Urinary bladder (tissue), 4 donors: ENCODE results near the gene HCN4. TPM values are rescaled to one million over a fixed set of nuclear protein-coding genes. Genes with fewer than 3 reads are reported as not detected.
"Not testable (repeated sequence)": the region's sequence is repeated elsewhere in the genome, so short reads cannot be mapped to it uniquely, and the experiment has no call there.

ENCODE experiments used
- DNase-seq: peaks from one replicate; pipeline ENCODE4 v3.0.0-alpha.2; 2015; ENCODE audit errors: extremely low spot score
- H3K27ac ChIP-seq: one replicate; pipeline ENCODE4 v1.5.1; 2013; ENCODE audit warnings: low read depth, mild to moderate bottlenecking, moderate library complexity
- H3K36me3 ChIP-seq: one replicate; pipeline ENCODE4 v1.6.1; 2013; ENCODE audit warnings: mild to moderate bottlenecking, moderate library complexity; ENCODE audit not compliant: insufficient read depth
- H3K4me1 ChIP-seq: one replicate; pipeline ENCODE4 v1.6.1; 2013; ENCODE audit warnings: mild to moderate bottlenecking, moderate library complexity; ENCODE audit not compliant: insufficient read depth
- H3K4me3 ChIP-seq: one replicate; pipeline ENCODE4 v1.5.1; 2013; ENCODE audit warnings: low read depth, low read length
- WGBS: extraction: QIAGEN DNeasy Blood & Tissue Kit; methylation state at CpG from one replicate; pipeline ENCODE4 v1.1.7; 2013; 5-methylcytosine and 5-hydroxymethylcytosine counted together
- polyA plus RNA-seq: library from polyadenylated mRNA; stranded (reverse); fragments of 200-250 nt; gene quantifications from one replicate; pipeline ENCODE4 v1.2.3, GENCODE V29; 2013
- total RNA-seq: library from RNA; depleted of rRNA; stranded (reverse); fragments of >200 nt; gene quantifications from one replicate; pipeline ENCODE4 v1.2.3, GENCODE V29; 2014
- donor health status: healthy with polysubstance abuse.
- donor health status: healthy.

HCN4 gene
- total RNA-seq (not detected), polyA plus RNA-seq (not detected)

DNA sequence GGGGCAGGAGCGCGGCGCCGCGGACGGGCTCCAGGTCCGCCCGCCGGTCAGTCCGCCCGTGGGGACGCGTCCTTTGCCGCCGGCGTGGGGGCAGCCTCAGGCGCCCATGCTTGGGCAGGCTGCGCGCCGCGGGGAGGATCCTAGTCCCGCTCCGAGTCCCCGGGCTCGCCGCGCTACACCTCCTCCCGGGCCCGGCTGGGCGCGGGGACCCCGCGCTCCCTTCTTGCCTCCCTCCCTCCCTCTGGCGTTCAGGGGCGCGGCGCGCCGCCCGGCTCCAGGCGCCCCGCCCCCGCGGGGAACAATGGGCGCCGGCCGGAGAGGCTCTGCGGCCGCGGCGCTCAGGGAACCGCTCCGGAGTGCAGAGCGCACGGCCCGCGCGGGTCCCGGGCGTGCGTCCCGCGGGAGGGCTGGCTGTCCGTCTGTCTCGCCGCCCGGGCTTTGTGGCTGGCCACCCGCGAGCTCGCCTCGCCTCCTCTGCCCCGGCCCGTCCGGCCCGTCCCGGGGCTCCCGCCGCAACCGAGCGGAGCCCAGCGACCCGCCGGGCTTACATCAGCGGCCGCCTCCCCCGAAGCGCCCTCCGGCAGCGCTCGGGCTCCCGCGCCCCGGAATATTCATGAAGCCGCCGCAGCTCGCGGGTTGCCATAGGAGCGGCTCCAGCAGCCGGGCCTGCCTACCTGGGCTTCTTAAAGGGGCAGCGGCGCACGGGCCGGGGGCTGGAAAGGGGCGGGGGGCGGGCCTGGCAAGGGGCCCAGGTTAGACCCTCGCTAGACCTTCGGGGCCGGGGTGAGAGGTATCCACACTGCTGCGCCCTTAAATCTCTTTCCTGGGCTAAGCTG lies at the start of gene HCN4:
Gene HCN4 (minus strand): TSS at position 658 of the 836 bp plus-strand sequence. CDS start 688 bp downstream, outside the sequence.
- under 1% methylated on average over 109 of the region's 109 CpGs for WGBS
- H3K4me1 ChIP-seq = peaks cover 2% of the 10 kb centered on the region
- H3K27ac ChIP-seq = no peak within 1 kb of the TSS
- H3K36me3 ChIP-seq = no peaks in the 10 kb centered on the region
- H3K4me3 ChIP-seq = peak within 1 kb of the TSS; percentile 45
- no peak for DNase-seq

DNA sequence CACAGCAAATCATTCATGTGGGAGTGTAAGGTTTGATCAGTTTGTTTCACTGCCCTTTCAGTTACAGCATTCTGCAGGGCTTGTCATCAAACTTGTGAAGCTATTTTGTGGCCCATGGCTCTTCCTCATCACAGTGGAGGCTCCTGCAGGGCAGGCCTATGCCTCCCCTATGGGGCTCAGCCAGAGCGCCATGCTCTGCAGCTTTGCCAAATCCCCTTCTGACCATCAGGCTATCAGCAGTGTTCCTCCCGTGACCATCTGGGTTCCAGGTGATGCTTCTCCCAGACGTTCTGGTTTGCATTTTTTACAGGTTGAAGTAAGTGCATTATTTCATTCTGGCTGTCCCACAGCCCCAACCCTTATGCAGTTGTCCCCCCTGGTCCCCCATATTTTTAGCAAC lies 46.1 kb upstream of the HCN4 start:
- WGBS = 69% methylated on average over 3 of the region's 3 CpGs
- no peak overlapping the region for H3K4me3 ChIP-seq
- DNase-seq = no peak
- no peak overlapping the region for H3K27ac ChIP-seq
- H3K36me3 ChIP-seq = no peaks in the 10 kb centered on the region
- H3K4me1 ChIP-seq = no peaks in the 10 kb centered on the region

DNA sequence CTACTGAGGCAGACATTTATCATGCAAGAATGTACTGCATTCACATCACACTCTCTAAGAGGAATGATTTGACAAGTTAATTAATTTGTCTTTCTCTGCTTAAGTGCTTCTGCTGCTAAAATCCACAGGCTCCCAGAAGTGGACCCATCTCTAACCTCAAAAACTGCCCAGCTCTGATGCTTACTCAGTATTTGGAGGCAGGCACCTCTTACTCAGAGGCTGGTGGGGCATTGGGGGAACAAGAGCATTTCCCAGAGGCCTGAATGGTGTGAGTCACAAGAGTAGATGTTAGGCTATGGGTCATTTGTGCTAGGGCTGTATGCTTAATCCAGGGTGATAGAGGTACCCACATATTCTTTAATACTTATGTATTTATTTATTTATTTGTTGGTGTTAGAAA lies 34.4 kb upstream of the HCN4 start:
- H3K27ac ChIP-seq = no peak overlapping the region
- no peaks in the 10 kb centered on the region for H3K36me3 ChIP-seq
- no peaks in the 10 kb centered on the region for H3K4me1 ChIP-seq
- DNase-seq = no peak
- H3K4me3 ChIP-seq = no peak overlapping the region

DNA sequence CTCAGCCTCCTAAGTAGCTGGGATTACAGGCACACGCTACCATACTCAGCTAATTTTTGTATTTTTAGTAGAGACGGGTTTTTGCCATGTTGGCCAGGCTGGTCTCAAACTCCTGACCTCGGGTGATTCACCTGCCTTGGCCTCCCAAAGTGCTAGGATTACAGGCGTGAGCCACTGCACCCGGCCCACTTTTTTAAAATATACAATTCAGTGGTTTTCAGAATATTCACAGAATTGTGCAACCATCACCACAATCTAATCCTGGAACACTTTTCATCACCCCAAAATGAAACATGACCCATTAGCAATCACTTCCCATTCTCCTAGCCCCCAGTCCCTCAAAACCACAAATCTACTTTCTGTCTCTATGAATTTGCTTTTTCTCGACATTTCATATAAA lies 31.5 kb upstream of the HCN4 start:
- not testable (repeated sequence) for DNase-seq, H3K4me1 ChIP-seq, H3K4me3 ChIP-seq, H3K36me3 ChIP-seq, H3K27ac ChIP-seq
- 81% methylated on average over 6 of the region's 6 CpGs for WGBS

DNA sequence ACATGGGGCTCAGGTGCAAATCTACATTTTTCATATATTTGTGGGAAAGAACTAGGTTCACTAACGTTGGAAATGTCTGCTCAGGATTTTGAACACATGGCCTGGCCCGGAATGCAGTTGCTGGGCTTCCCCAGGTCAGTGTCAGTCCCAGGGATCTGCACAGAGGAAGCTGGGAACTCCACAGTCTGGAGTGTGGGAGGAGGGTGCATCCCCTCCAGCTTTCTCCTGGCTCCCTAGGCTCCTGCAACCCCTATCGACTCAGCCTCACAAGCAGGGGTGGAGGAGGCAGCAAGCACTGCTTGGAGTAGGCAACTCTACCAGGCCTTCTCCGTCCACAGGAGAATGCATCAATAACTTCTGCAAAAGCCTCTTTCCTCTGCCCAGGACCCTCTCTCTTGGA lies 30.1 kb upstream of the HCN4 start:
- DNase-seq = no peak
- Histone ChIP-seq H3K27ac (no peak overlapping the region), H3K36me3 (no peaks in the 10 kb centered on the region), H3K4me1 (no peaks in the 10 kb centered on the region), H3K4me3 (no peak overlapping the region)
- 75% methylated on average over 4 of the region's 4 CpGs for WGBS

DNA sequence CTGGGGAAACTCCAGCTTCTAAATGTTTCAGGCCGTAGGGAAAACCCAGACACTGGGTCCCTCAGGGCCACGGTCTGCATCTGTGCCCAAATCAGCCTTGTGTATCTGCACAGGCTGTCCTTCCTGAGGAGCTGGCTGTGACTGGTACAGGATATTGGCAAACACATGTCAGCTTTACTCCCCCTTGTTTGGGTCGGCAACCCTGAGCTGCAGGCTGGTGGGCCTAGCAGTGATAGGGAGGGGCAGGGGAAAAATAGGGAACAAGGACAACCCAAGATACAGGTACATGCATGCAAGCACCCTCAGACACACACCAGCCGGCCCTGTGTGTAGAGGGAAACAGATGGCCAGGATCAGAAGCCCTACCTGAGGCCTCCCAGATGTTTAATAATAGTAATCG lies 28.7 kb upstream of the HCN4 start:
- whole genome bisulfite sequencing = 61% methylated on average over 5 of the region's 5 CpGs
- DNase-seq = no peak
- no peak overlapping the region for H3K4me3 ChIP-seq
- no peaks in the 10 kb centered on the region for H3K4me1 ChIP-seq
- no peaks in the 10 kb centered on the region for H3K36me3 ChIP-seq
- H3K27ac ChIP-seq = no peak overlapping the region

DNA sequence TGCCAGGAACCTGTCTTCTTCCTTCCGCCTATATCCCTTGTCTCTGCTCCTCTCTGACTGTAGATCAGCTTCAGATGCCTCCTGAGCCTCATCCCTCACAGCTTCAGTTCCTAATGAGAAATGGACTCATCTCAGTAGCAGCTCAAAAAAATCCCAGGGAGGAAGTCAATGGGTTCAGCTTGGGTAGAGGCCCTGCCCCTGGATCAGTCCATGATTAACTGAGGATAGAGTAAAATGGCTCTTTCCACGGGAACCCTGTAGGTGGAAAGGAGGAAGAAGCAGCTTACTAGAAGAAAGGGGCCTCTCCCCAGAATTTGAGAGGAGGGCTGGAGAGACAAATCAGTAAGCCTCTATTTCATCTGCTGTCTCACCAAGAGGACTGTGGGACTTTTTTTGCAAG lies 26.9 kb upstream of the HCN4 start:
- H3K4me3 ChIP-seq = no peak overlapping the region
- no peaks in the 10 kb centered on the region for H3K36me3 ChIP-seq
- WGBS = 87% methylated on average over 2 of the region's 2 CpGs

DNA sequence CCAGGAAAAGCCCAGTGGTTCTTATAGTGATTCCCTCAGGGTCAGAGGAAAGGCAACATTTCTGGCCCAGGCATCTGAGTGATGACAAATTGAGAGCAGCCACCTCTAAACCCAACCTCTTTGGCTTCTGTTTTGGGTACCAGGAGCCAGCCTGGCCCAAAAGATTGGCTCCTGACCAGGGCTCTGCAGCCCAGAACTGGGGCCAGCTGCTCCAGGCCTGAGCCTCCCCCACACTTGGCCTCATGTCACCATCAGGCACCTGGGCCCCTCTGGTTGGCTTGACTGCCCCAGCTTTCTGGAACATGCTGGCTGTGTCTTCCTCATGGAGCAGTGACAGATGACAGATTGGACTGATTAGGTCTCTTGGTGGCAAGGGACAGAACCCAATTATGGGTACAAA lies 26.0 kb upstream of the HCN4 start:
- no peak for DNase-seq
- Histone ChIP-seq H3K4me3 (no peak overlapping the region), H3K4me1 (no peaks in the 10 kb centered on the region), H3K36me3 (no peaks in the 10 kb centered on the region), H3K27ac (no peak overlapping the region)

More for the DNA sequence above, 26.9 kb upstream of the HCN4 start:
- Histone ChIP-seq H3K27ac (no peak overlapping the region), H3K4me1 (no peaks in the 10 kb centered on the region)
- DNase-seq = no peak

DNA sequence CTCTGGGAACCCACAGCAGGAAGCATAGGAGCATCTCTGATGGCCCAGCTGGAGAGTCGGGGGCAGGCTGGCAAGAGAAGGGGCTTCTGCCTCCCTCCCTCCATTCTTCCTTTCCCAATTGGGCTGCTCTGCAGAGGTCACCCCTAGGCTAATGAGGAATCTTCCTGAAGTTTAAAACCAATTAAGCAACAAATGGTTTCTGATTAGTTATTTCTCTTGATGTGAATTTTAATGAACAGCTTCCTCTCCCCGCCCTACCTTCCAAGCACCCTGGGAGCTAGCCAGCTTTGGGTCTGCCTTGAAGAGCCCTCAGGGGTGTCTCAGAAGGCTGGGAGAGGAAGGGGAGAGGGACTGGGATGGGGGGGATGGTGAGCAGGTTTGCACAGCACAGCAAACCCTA lies 24.6 kb upstream of the HCN4 start:
- H3K27ac ChIP-seq = no peak overlapping the region
- H3K4me1 ChIP-seq = no peaks in the 10 kb centered on the region
- no peak for DNase-seq
- 71% methylated on average over 2 of the region's 2 CpGs for WGBS
- H3K36me3 ChIP-seq = no peaks in the 10 kb centered on the region
- no peak overlapping the region for H3K4me3 ChIP-seq

DNA sequence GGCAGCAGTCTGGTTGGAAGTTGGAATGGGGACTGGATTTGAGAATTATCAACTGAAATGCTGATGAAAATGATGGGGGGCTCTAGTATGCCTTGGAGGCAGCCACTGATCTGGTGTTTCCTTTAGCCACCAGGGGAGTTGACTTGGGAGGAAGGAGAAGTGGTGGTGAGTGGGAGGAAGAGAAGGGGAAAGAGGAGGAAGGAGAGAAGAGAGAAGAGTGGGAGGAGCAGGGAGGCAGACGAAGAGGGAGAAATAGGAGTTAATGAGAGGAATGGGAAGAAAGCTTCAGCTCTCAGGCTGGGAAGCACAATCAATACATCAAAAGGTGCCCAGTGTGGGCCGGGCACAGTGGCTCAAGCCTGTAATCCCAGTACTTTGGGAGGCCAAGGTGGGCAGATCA lies 23.3 kb upstream of the HCN4 start:
- H3K4me1 ChIP-seq = no peaks in the 10 kb centered on the region
- WGBS = 76% methylated on average over 2 of the region's 2 CpGs
- H3K27ac ChIP-seq = no peak overlapping the region
- no peaks in the 10 kb centered on the region for H3K36me3 ChIP-seq
- no peak for DNase-seq
- H3K4me3 ChIP-seq = no peak overlapping the region

DNA sequence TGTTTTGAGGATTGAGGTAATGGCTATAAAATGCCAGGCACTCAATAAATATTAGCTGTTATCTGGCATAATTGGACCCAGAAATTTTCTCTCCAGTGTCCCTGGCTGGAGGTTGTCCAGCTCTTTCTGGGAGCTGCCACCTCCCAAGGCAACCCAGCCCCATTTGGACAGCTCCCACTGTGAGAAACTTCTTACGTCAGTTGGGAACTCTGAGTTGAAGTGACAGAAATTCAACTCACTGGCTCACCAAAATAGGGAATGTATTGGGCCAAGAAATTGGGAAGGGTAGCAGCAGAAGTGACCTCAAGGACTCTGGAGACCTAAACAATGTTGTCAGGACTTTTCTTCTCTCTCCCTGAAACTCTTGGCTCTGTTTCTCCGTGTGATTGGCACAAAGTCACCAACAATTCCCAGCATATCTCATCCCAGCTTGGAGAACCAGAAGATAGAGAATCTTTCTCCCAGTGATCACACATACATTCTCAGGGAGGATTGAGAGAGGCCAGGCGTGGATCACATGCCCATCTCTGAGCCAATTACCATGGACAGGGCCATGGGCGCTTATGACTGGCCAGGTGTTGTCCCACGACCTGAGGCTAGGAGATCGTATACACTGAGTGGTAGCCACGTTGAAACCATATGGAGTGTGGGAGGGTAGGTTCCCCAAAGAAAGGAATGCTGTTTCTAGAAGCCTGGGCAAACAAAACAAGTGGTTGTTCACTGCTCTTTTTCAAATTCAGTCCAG lies 22.5 kb upstream of the HCN4 start:
- Histone ChIP-seq H3K4me3 (no peak overlapping the region), H3K27ac (no peak overlapping the region), H3K36me3 (no peaks in the 10 kb centered on the region), H3K4me1 (no peaks in the 10 kb centered on the region)
- no peak for DNase-seq
- 63% methylated on average over 7 of the region's 7 CpGs for WGBS

DNA sequence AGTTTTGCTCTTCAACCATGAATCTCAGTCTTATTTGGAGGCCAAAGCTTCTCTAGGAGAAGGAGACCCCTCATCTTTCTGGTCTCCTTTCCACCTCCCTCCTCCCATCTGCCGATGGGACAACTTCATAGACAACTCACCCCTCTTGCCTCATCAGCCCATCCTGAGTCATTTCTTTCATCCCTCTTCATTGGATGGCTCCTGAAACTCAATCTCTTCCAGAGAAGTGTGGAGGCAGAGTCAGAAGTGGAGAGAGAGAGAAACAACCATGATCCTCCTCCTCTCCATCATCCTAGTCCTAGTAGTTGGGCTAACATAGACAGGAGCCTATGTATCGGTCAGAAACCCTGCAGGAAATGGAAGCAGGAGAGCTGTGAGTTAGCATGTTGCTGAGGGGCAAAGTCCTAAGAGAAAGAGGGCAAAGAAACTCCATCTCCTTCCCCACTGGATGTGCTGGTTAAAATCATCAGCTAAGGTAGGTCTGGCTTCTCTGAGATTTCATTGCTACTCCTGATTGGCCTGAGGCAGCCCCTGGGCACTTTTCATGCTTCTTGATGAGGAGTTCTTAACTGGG lies 21.3 kb upstream of the HCN4 start:
- 90% methylated on average over 2 of the region's 2 CpGs for WGBS
- Histone ChIP-seq H3K36me3 (no peaks in the 10 kb centered on the region), H3K4me3 (no peak overlapping the region), H3K4me1 (no peaks in the 10 kb centered on the region), H3K27ac (no peak overlapping the region)
- no peak for DNase-seq

DNA sequence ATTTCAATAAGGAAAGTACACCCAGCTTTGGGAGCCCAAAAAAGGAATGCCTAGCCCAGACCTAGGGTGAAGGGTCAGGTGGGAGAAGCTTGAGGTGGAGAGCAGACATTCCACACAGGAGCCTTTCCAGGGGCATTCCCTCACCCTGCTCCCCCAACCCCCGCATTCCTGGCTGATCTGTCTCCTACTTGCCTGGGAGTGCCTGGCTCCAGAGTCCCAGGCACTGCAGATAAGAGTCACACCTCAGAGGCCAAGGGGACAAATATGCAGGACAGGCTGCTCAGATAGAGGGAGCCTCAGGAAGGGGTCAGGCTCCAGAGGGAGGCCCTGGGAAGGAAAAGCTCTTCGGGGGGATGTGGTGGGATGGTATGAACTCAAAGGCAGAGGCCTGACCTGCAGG lies 20.8 kb upstream of the HCN4 start:
- WGBS = 54% methylated on average over 2 of the region's 2 CpGs
- no peak for DNase-seq
- H3K4me1 ChIP-seq = no peaks in the 10 kb centered on the region
- no peaks in the 10 kb centered on the region for H3K36me3 ChIP-seq
- H3K27ac ChIP-seq = no peak overlapping the region
- H3K4me3 ChIP-seq = no peak overlapping the region

DNA sequence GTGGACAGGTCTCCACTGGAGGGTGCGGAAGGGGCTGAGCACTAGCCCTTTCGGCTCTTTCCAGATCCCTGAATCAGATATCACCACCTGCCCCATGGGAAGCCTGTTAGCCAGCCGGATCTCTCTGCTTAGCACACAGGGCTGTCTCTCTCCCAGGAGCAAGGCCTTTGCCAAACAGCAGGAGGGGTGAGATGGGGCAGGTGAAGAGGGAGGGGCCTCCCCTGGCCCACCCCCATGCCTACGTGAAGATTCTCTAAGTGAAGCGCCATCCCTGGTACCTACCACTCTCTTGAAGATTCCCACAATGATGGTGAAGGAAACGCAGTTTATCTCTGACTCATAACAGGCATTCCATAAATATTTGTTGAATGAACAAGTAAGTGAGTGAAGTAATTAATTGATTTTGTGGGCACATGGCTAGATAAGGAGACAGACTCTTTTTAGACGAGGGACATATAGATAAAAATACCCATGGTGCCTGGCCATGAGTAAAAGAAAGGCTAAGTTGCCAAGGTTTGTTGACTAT lies 19.6 kb upstream of the HCN4 start:
- Histone ChIP-seq H3K4me1 (no peaks in the 10 kb centered on the region), H3K36me3 (no peaks in the 10 kb centered on the region), H3K27ac (no peak overlapping the region), H3K4me3 (no peak overlapping the region)
- DNase-seq = no peak
- 55% methylated on average over 7 of the region's 7 CpGs for WGBS
